ENCODE results near the gene PEF1. TPM values are rescaled to one million over a fixed set of nuclear protein-coding genes. Genes with fewer than 3 reads are reported as not detected.

The PEF1 gene
- total RNA-seq, 1 experiment from 2014 or later = 88.4 TPM

DNA sequence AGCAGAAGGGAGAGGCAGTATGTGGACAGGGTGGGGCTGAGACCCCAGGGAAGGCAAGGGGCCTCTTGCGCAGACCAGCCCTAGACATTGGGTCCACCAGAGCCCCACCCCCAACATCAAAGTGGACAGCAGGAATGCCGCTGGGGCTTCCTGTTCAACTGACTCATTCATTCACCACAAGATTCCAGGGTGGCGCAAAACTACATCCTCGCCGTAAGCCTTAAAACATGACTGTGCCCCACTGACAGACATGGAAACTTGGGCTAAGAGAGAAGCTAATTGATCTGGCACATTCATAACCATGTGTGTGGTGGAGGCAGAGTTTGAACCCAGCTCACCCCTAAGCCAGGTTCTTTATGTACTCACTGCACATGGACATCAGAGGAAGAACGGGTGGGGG lies 45.2 kb upstream of the PEF1 start:
- no peaks in the 10 kb centered on the region for H4K20me1 ChIP-seq (ENCODE audit: low read length)
- no peaks in the 10 kb centered on the region for H3K9me2 ChIP-seq (replicated peaks; ENCODE audit: low read length)
- H3K4me2 ChIP-seq (ENCODE audit: low read length) = peak overlapping the region; percentile 70
- peak; percentile 92 for ATAC-seq
- H3K9ac ChIP-seq (ENCODE audit: low read length) = peak overlapping the region; percentile 10; the same call in 1 of the 2 replicates
- H3K4me1 ChIP-seq (ENCODE audit: insufficient read depth, low read length) = peaks cover 27% of the 10 kb centered on the region
- TF ChIP-seq EZH2 (IDR thresholded peaks at IDR 0.05; ENCODE audit: low read length, unreplicated experiment) (no peak), EZH2phosphoT487 (IDR thresholded peaks at IDR 0.05; ENCODE audit: borderline replicate concordance, low read length) (no peak)
- TF ChIP-seq, protein P1, sequence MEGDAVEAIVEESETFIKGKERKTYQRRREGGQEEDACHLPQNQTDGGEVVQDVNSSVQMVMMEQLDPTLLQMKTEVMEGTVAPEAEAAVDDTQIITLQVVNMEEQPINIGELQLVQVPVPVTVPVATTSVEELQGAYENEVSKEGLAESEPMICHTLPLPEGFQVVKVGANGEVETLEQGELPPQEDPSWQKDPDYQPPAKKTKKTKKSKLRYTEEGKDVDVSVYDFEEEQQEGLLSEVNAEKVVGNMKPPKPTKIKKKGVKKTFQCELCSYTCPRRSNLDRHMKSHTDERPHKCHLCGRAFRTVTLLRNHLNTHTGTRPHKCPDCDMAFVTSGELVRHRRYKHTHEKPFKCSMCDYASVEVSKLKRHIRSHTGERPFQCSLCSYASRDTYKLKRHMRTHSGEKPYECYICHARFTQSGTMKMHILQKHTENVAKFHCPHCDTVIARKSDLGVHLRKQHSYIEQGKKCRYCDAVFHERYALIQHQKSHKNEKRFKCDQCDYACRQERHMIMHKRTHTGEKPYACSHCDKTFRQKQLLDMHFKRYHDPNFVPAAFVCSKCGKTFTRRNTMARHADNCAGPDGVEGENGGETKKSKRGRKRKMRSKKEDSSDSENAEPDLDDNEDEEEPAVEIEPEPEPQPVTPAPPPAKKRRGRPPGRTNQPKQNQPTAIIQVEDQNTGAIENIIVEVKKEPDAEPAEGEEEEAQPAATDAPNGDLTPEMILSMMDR (conservative IDR thresholded peaks at IDR 0.05; ENCODE audit: low read depth, low read length) = no peak
- CTCF ChIA-PET = no interaction called here
- POLR2A ChIA-PET (ENCODE audit: unreplicated experiment) = no interaction called here
- H3F3A ChIP-seq (ENCODE audit: low read length, unreplicated experiment) = no peaks in the 10 kb centered on the region
- no TSS peak for BruUV-seq (replicated peaks)
- H3K9me3 ChIP-seq (ENCODE audit: low read length) = no peaks in the 10 kb centered on the region
- no peaks in the 10 kb centered on the region for H3K79me2 ChIP-seq (ENCODE audit: low read length)
- no peaks in the 10 kb centered on the region for H3K27me3 ChIP-seq (ENCODE audit: low read length)
- H3K36me3 ChIP-seq (ENCODE audit: low read depth, low read length) = no peaks in the 10 kb centered on the region
- no peak overlapping the region for H2AFZ ChIP-seq (ENCODE audit: low read length)
- no peak overlapping the region for H3K4me3 ChIP-seq (ENCODE audit: low read length)
- H3K27ac ChIP-seq (ENCODE audit: low read length) = peak overlapping the region; percentile 35
- intact Hi-C loops (cut with micrococcal nuclease) = no loop called here
- DNase-seq = peak; percentile 92

DNA sequence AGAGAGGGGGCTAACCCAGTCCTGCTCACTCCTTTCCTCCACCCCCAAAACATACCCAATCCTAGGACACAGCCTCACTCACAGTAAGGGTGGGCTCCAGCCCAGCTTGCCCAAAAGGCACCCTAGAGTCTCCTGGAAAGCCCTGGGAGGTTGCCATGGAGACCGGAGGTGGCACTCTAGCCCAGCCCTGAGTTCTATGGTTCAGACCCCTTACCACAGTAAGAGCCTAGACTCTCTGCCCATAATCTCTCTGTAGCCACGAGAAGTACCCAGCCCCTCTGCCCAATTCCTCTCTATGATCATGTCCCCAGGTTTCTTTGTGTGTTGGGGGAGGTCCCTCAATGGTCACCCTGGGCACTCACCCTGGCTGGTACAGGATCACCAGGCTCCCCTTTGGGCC lies 44.7 kb upstream of the PEF1 start:
- Histone ChIP-seq H3K27ac (ENCODE audit: low read length) (0 out of 2 replicates have a peak overlapping the region, but pooled peaks have one; percentile 10), H3K4me1 (ENCODE audit: insufficient read depth, low read length) (peaks cover 27% of the 10 kb centered on the region), H3K36me3 (ENCODE audit: low read depth, low read length) (no peaks in the 10 kb centered on the region), H4K20me1 (ENCODE audit: low read length) (no peaks in the 10 kb centered on the region), H3K79me2 (ENCODE audit: low read length) (no peaks in the 10 kb centered on the region), H3F3A (ENCODE audit: low read length, unreplicated experiment) (no peaks in the 10 kb centered on the region), H3K4me2 (ENCODE audit: low read length) (peak overlapping the region; percentile 70), H3K9ac (ENCODE audit: low read length) (no peak overlapping the region), H3K4me3 (ENCODE audit: low read length) (no peak overlapping the region), H3K9me3 (ENCODE audit: low read length) (no peaks in the 10 kb centered on the region), H3K27me3 (ENCODE audit: low read length) (no peaks in the 10 kb centered on the region), H2AFZ (ENCODE audit: low read length) (no peak overlapping the region), H3K9me2 (replicated peaks; ENCODE audit: low read length) (no peaks in the 10 kb centered on the region)
- ChIA-PET POLR2A (ENCODE audit: unreplicated experiment) (no interaction called here), CTCF (no interaction called here)
- no TSS peak for BruUV-seq (replicated peaks)
- no peak for TF ChIP-seq EZH2 (IDR thresholded peaks at IDR 0.05; ENCODE audit: low read length, unreplicated experiment)
- DNase-seq (no peak), ATAC-seq (peak; percentile 8; the same call in 1 of the 2 replicates)
- intact Hi-C loops (cut with micrococcal nuclease) = no loop called here

DNA sequence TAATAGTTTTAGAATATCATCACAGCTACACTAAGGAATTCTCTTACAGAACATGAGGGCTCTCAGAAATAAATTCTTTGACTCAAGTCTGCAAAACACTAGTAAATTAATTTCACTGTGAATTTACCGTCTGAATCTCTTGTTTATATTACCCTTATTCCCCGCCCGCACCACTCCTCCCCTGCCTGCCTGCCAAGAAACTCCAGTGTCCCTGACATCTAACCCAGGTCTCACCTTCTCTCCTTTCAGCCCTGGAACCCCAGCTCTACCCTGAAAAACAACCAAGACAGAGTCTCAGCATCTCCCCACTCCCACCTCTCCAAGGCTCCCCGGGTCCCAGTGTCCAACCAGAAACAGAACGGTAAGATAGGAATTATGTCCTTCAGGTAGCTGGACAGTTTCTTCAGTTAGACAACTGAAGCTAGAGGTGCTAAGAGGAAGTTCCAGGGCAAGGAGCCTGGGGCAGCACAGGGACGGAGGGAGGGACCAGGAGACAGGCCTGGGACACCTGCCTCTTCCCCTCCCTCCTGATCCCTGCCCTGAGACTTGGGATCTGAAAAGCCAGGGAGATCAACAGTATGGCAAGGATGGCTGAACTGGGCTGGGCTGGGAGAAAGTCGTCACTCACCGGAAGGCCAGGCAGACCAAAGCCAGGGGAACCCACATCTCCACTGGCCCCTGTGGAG lies 43.7 kb upstream of the PEF1 start:
- H3K4me3 ChIP-seq (ENCODE audit: low read length) = no peak overlapping the region
- POLR2A ChIA-PET (ENCODE audit: unreplicated experiment) = no interaction called here
- no peaks in the 10 kb centered on the region for H3K36me3 ChIP-seq (ENCODE audit: low read depth, low read length)
- H3K4me2 ChIP-seq (ENCODE audit: low read length) = no peak overlapping the region
- intact Hi-C loops (cut with micrococcal nuclease) = no loop called here
- H3K79me2 ChIP-seq (ENCODE audit: low read length) = no peaks in the 10 kb centered on the region
- no peak for ATAC-seq
- peaks cover 27% of the 10 kb centered on the region for H3K4me1 ChIP-seq (ENCODE audit: insufficient read depth, low read length)
- TF ChIP-seq, protein P1 (conservative IDR thresholded peaks at IDR 0.05; ENCODE audit: low read depth, low read length) = no peak
- TF ChIP-seq EZH2phosphoT487 (IDR thresholded peaks at IDR 0.05; ENCODE audit: borderline replicate concordance, low read length) = no peak
- TF ChIP-seq EZH2 (IDR thresholded peaks at IDR 0.05; ENCODE audit: low read length, unreplicated experiment) = no peak
- H4K20me1 ChIP-seq (ENCODE audit: low read length) = no peaks in the 10 kb centered on the region
- no peak overlapping the region for H3K27ac ChIP-seq (ENCODE audit: low read length)
- H3K9me3 ChIP-seq (ENCODE audit: low read length) = no peaks in the 10 kb centered on the region
- CTCF ChIA-PET = no interaction called here
- no TSS peak for BruUV-seq (replicated peaks)
- no peaks in the 10 kb centered on the region for H3F3A ChIP-seq (ENCODE audit: low read length, unreplicated experiment)
- no peaks in the 10 kb centered on the region for H3K9me2 ChIP-seq (replicated peaks; ENCODE audit: low read length)
- no peaks in the 10 kb centered on the region for H3K27me3 ChIP-seq (ENCODE audit: low read length)
- H3K9ac ChIP-seq (ENCODE audit: low read length) = no peak overlapping the region
- no peak for DNase-seq
- H2AFZ ChIP-seq (ENCODE audit: low read length) = no peak overlapping the region
